Measurements from ENCODE around the gene KRT82. TPM values are rescaled to one million over a fixed set of nuclear protein-coding genes. Genes with fewer than 3 reads are reported as not detected.

The KRT82 gene
- total RNA-seq, 4 donors from 2014 or later, result not detected

- Histone ChIP-seq H3K9me3 (no peaks in the 10 kb centered on the region), H3K4me1 (peaks cover 0 to 16% (median 6%) of the 10 kb centered on the region in 4 donors), H3K27me3 (no peaks in the 10 kb centered on the region), H3K36me3 (no peaks in the 10 kb centered on the region), H3K27ac (no peak overlapping the region), H3K4me3 (no peak overlapping the region)
- in situ Hi-C loops (cut with MboI; ENCODE audit: low pct_ligation_motif_present in 1 of 4, low pct_unique_long_range_greater_than_20kb in 1 of 4, low sequenced_read_pairs in 3 of 4), result no loop called here
- TF ChIP-seq EP300 (IDR thresholded peaks at IDR 0.05; ENCODE audit: low read depth) (no peak), POLR2A (IDR thresholded peaks at IDR 0.05) (no peak), POLR2AphosphoS5 (IDR thresholded peaks at IDR 0.05) (no peak)
- no peak for DNase-seq
- WGBS, 2 donors (ENCODE audit: low coverage in 1 of 2), result 91% methylated on average over 4 of the region's 4 CpGs; no CpG with 5 or more reads in 1 of the 2 donors
- intact Hi-C loops (cut with DNase I; ENCODE audit: low total_unique reads), result no loop called here
These were observed 12.5 kb upstream of the KRT82 start for GRCh38 chr12:52418576-52419110.

- H3K36me3 ChIP-seq, result no peaks in the 10 kb centered on the region
- intact Hi-C loops (cut with DNase I; ENCODE audit: low total_unique reads), result no loop called here
- H3K9me3 ChIP-seq, result no peaks in the 10 kb centered on the region
- H3K27ac ChIP-seq, result peak overlapping the region in 1 of 4 donors; percentile 38
- no peak overlapping the region for H3K4me3 ChIP-seq
- no peaks in the 10 kb centered on the region for H3K27me3 ChIP-seq
- no peak for DNase-seq
- TF ChIP-seq EP300 (IDR thresholded peaks at IDR 0.05; ENCODE audit: low read depth) (no peak), POLR2AphosphoS5 (IDR thresholded peaks at IDR 0.05) (no peak), CTCF (IDR thresholded peaks at IDR 0.05) (no peak), POLR2A (IDR thresholded peaks at IDR 0.05) (no peak)
- peaks cover 0 to 14% (median 0%) of the 10 kb centered on the region in 4 donors for H3K4me1 ChIP-seq
- WGBS, 2 donors (ENCODE audit: low coverage in 1 of 2), result 71 to 86% methylated on average over 2 of the region's 2 CpGs
- in situ Hi-C loops (cut with MboI; ENCODE audit: low pct_ligation_motif_present in 1 of 4, low pct_unique_long_range_greater_than_20kb in 1 of 4, low sequenced_read_pairs in 3 of 4), result no loop called here
These were observed 11.6 kb upstream of the KRT82 start for GRCh38 chr12:52417740-52418139.

- no peak for DNase-seq
- intact Hi-C loops (cut with DNase I; ENCODE audit: low total_unique reads) (no loop called here), in situ Hi-C loops (cut with MboI; ENCODE audit: low pct_ligation_motif_present in 1 of 4, low pct_unique_long_range_greater_than_20kb in 1 of 4, low sequenced_read_pairs in 3 of 4) (no loop called here)
- WGBS, 2 donors (ENCODE audit: low coverage in 1 of 2), result 84 to 100% methylated on average over 1 of the region's 1 CpG
- H3K27me3 ChIP-seq, result no peaks in the 10 kb centered on the region
- H3K4me1 ChIP-seq, result peaks cover 0 to 14% (median 0%) of the 10 kb centered on the region in 4 donors
- TF ChIP-seq POLR2AphosphoS5 (IDR thresholded peaks at IDR 0.05) (no peak), EP300 (IDR thresholded peaks at IDR 0.05; ENCODE audit: low read depth) (no peak), CTCF (IDR thresholded peaks at IDR 0.05) (no peak)
- peak overlapping the region in 3 of 4 donors; percentile 27 to 38 (median 34) for H3K27ac ChIP-seq
- no peaks in the 10 kb centered on the region for H3K36me3 ChIP-seq
- no peak overlapping the region for H3K4me3 ChIP-seq
- no peaks in the 10 kb centered on the region for H3K9me3 ChIP-seq
These were observed 10.7 kb upstream of the KRT82 start for GRCh38 chr12:52416795-52417194.

- intact Hi-C loops (cut with DNase I; ENCODE audit: low total_unique reads), result no loop called here
- no peaks in the 10 kb centered on the region for H3K9me3 ChIP-seq
- H3K36me3 ChIP-seq, result no peaks in the 10 kb centered on the region
- peak overlapping the region; percentile 40 to 67 (median 46) for H3K27ac ChIP-seq
- H3K4me1 ChIP-seq, result peaks cover 0 to 14% (median 0%) of the 10 kb centered on the region in 4 donors
- TF ChIP-seq POLR2A (IDR thresholded peaks at IDR 0.05), result no peak
- TF ChIP-seq POLR2AphosphoS5 (IDR thresholded peaks at IDR 0.05), result peak; percentile 72 to 87 (median 80)
- no peak for TF ChIP-seq CTCF (IDR thresholded peaks at IDR 0.05)
- peak; percentile 16 for TF ChIP-seq EP300 (IDR thresholded peaks at IDR 0.05; ENCODE audit: low read depth)
- no peaks in the 10 kb centered on the region for H3K27me3 ChIP-seq
- in situ Hi-C loops (cut with MboI; ENCODE audit: low pct_ligation_motif_present in 1 of 4, low pct_unique_long_range_greater_than_20kb in 1 of 4, low sequenced_read_pairs in 3 of 4), result no loop called here
- H3K4me3 ChIP-seq, result no peak overlapping the region
- DNase-seq, result peak; percentile 26
- WGBS, 2 donors (ENCODE audit: low coverage in 1 of 2), result 60 to 67% methylated on average over 1 to 10 of the region's 10 CpGs
These were observed 10.0 kb upstream of the KRT82 start for GRCh38 chr12:52415870-52416750.

Measured in transverse colon (tissue), 4 donors.